Activated T-helper 1 cell treated with anti-CD3 and anti-CD28 coated beads, Interleukin-12 subunit alpha, Interleukin-12 subunit beta, Interleukin-2, Interleukin-4 antibody, amounts not matched to agents 30 ng/mL and 10 ng/mL and 1 ng/mL, durations not matched to agents 14 hours and 24 hours and 36 hours (primary cell): ENCODE data around the gene C16orf96. TPM values are rescaled to one million over a fixed set of nuclear protein-coding genes. Genes with fewer than 3 reads are reported as not detected.

Source experiments
- DNase-seq: peaks from one replicate; pipeline ENCODE4 v3.0.0; 2021; ENCODE audit warnings: low spot score
- H3K27ac Mint-ChIP-seq: one replicate; pipeline ENCODE4 v1.8.0; 2021; ENCODE audit warnings: mild to moderate bottlenecking, mixed read lengths
- H3K27me3 Mint-ChIP-seq: one replicate; pipeline ENCODE4 v1.8.0; 2022; ENCODE audit warnings: mild to moderate bottlenecking, moderate library complexity, mixed read lengths; ENCODE audit not compliant: insufficient read depth
- H3K36me3 Mint-ChIP-seq: one replicate; pipeline ENCODE4 v1.8.0; 2021; ENCODE audit warnings: low read depth, mixed read lengths
- H3K4me1 Mint-ChIP-seq: one replicate; pipeline ENCODE4 v1.8.0; 2021; ENCODE audit warnings: low read depth, mixed read lengths
- H3K4me3 Mint-ChIP-seq: one replicate; pipeline ENCODE4 v1.8.0; 2021; ENCODE audit warnings: mild to moderate bottlenecking, moderate library complexity, mixed read lengths
- H3K9me3 Mint-ChIP-seq: one replicate; pipeline ENCODE4 v1.8.0; 2021; ENCODE audit warnings: mixed read lengths
- intact Hi-C: fragments of 100-400 bp; cut with micrococcal nuclease; formaldehyde crosslinking; loops from one replicate; pipeline ENCODE4 v1.15.1; 2024
- total RNA-seq: library from RNA; stranded (reverse); gene quantifications from 2 replicates; pipeline ENCODE4 v1.2.3, GENCODE V29; 2022

Gene C16orf96
- total RNA-seq, result 0.17 TPM in 1 of 2 replicates, not detected in the other

GRCh38 chr16:4556112-4556511, at the start of gene C16orf96:
C16orf96 (plus strand) TSS chr16:4556340; CDS start chr16:4556490, 150 bp downstream.
- Mint-ChIP-seq H3K9me3 (no peaks in the 10 kb centered on the region), H3K36me3 (no peaks in the 10 kb centered on the region), H3K4me1 (no peaks in the 10 kb centered on the region), H3K27ac (no peak within 1 kb of the TSS), H3K27me3 (peaks cover 13% of the 10 kb centered on the region), H3K4me3 (no peak within 1 kb of the TSS)
- intact Hi-C loops, result no loop called here
- DNase-seq, result no peak

DNA sequence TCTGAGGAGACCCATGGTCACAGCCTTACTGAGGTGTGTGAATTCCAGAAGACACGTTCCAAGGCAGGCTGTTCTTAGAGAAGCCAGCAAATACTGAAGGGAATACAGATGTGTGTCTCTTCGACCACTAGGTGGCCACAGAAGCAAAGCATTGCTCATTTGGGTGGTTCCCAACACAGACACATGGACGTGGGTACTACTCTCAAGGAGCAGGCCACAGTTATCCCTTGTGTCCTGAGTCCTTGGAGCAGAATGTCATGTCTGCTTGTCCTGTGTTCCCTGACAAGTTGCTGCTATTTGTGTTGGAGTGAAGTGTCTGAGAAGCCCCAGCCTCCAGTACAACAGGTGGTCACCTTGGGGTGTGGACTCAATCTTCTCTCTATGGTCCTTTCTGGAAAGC, 49.7 kb upstream of the C16orf96 start:
- H3K27me3 Mint-ChIP-seq, result no peaks in the 10 kb centered on the region
- intact Hi-C loops, result loop anchor here (1.0 to 10.0 kb wide), 8 partner anchors 23 to 448 kb away; partner anchors contain the start of genes HMOX2, MGRN1, SEC14L5 and UBALD1
- H3K27ac Mint-ChIP-seq, result peak overlapping the region; percentile 79
- no peaks in the 10 kb centered on the region for H3K9me3 Mint-ChIP-seq
- peaks cover 30% of the 10 kb centered on the region for H3K36me3 Mint-ChIP-seq
- H3K4me3 Mint-ChIP-seq, result peak overlapping the region; percentile 70
- peaks cover 48% of the 10 kb centered on the region for H3K4me1 Mint-ChIP-seq
- peak; percentile 51 for DNase-seq

DNA sequence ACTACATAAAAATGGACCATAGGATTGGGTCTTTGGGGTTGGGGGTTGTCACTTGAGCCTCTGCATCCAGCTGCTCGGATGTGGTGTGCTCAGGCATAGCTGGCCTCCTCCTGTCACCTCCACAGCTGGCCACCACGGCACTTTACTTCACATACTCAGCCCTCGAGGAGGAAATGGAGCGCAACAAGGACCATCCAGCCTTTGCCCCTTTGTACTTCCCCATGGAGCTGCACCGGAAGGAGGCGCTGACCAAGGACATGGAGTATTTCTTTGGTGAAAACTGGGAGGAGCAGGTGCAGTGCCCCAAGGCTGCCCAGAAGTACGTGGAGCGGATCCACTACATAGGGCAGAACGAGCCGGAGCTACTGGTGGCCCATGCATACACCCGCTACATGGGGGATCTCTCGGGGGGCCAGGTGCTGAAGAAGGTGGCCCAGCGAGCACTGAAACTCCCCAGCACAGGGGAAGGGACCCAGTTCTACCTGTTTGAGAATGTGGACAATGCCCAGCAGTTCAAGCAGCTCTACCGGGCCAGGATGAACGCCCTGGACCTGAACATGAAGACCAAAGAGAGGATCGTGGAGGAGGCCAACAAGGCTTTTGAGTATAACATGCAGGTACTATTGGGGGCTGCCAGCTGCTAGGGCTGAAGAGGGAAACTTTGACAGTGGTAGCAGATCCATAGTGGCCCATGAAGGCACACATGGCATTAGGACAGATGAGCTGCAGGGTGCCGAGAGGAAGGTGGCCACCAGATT, 48.4 kb upstream of the C16orf96 start:
- H3K36me3 Mint-ChIP-seq, result peaks cover 36% of the 10 kb centered on the region
- H3K4me3 Mint-ChIP-seq, result no peak overlapping the region
- H3K27me3 Mint-ChIP-seq, result no peaks in the 10 kb centered on the region
- intact Hi-C loops, result loop anchor here (2.0 to 10.0 kb wide), 2 partner anchors 107 to 447 kb away; partner anchors contain the start of genes SEC14L5 and UBALD1
- H3K4me1 Mint-ChIP-seq, result peaks cover 41% of the 10 kb centered on the region
- DNase-seq, result no peak
- H3K27ac Mint-ChIP-seq, result peak overlapping the region; percentile 3
- no peaks in the 10 kb centered on the region for H3K9me3 Mint-ChIP-seq

- intact Hi-C loops, result loop anchor here (10.0 kb wide), 1 partner anchor 446 kb away; the partner anchor contains the start of gene SEC14L5
- H3K9me3 Mint-ChIP-seq, result no peaks in the 10 kb centered on the region
These were observed 47.3 kb upstream of the C16orf96 start for GRCh38 chr16:4508806-4509205.

DNA sequence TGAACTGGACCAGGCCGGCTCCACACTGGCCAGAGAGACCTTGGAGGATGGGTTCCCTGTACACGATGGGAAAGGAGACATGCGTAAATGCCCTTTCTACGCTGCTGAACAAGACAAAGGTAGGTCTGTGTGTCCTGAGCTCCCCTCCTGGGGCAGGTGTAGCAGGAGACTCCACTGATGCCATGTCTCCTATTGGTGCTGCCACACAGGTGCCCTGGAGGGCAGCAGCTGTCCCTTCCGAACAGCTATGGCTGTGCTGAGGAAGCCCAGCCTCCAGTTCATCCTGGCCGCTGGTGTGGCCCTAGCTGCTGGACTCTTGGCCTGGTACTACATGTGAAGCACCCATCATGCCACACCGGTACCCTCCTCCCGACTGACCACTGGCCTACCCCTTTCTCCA, 46.7 kb upstream of the C16orf96 start:
- Mint-ChIP-seq H3K27ac (no peak overlapping the region), H3K27me3 (no peaks in the 10 kb centered on the region), H3K4me3 (no peak overlapping the region), H3K36me3 (peaks cover 34% of the 10 kb centered on the region), H3K9me3 (no peaks in the 10 kb centered on the region), H3K4me1 (peaks cover 34% of the 10 kb centered on the region)
- DNase-seq, result no peak
- intact Hi-C loops, result loop anchor here (10.0 kb wide), 1 partner anchor 445 kb away; the partner anchor contains the start of gene SEC14L5

More at GRCh38 chr16:4508806-4509205, 47.3 kb upstream of the C16orf96 start:
- Mint-ChIP-seq H3K27ac (no peak overlapping the region), H3K36me3 (peaks cover 35% of the 10 kb centered on the region), H3K27me3 (no peaks in the 10 kb centered on the region), H3K4me3 (no peak overlapping the region), H3K4me1 (peaks cover 32% of the 10 kb centered on the region)
- DNase-seq, result no peak

DNA sequence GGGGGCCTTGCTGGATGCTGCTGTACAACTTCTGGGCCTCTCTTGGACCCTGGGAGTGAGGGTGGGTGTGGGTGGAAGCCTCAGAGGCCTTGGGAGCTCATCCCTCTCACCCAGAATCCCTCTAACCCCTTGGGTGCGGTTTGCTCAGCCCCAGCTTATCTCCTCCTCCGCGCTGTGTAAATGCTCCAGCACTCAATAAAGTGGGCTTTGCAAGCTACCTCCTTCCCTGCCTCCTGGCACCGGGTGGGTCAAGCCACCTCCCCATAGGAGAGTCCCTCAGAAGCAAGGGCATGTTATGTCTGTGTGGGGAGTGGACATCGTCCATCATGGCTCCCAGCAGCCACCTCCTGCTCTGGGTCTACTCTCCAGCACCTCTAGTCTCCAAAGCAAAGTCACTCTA, 46.0 kb upstream of the C16orf96 start:
- Mint-ChIP-seq H3K27ac (no peak overlapping the region), H3K9me3 (no peaks in the 10 kb centered on the region), H3K36me3 (peaks cover 34% of the 10 kb centered on the region), H3K4me1 (peaks cover 34% of the 10 kb centered on the region), H3K27me3 (no peaks in the 10 kb centered on the region), H3K4me3 (no peak overlapping the region)
- DNase-seq, result no peak
- intact Hi-C loops, result no loop called here

DNA sequence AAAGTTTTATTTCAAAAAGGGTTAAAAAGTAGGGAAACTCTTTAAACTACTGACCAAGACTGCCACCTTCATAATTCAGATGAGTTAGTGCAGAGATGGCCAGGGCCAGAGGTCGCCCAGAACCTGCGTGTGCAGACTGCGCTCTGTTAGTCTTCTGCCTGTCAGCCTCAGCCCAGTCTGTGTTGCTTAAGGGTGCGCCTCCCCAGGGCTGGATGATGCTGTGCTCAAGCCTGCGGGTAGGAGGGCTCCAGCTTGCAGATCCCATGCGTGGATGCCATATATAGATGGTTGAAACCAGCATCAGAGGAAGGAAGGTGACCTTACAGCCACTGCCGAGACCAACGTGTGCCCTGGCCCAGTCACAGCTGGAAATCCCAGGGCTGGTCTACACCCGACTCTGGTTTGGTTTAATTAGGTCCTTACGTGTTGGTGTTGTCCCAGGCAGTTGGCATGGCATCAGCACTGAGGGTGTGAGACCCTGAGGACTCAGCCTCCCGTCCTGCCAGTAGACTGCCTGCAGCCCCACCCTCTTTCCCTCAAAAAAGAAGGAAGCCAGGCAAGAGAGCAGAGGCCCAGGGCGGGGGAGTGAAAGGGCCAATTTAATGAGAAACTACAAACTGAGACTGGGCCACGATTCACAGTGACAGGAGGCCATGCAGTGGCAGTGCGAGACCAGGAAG, 45.3 kb upstream of the C16orf96 start:
- Mint-ChIP-seq H3K4me3 (no peak overlapping the region), H3K36me3 (peaks cover 36% of the 10 kb centered on the region), H3K27ac (peak overlapping the region; percentile 27), H3K4me1 (peaks cover 34% of the 10 kb centered on the region), H3K27me3 (no peaks in the 10 kb centered on the region), H3K9me3 (no peaks in the 10 kb centered on the region)
- intact Hi-C loops, result no loop called here
- no peak for DNase-seq

DNA sequence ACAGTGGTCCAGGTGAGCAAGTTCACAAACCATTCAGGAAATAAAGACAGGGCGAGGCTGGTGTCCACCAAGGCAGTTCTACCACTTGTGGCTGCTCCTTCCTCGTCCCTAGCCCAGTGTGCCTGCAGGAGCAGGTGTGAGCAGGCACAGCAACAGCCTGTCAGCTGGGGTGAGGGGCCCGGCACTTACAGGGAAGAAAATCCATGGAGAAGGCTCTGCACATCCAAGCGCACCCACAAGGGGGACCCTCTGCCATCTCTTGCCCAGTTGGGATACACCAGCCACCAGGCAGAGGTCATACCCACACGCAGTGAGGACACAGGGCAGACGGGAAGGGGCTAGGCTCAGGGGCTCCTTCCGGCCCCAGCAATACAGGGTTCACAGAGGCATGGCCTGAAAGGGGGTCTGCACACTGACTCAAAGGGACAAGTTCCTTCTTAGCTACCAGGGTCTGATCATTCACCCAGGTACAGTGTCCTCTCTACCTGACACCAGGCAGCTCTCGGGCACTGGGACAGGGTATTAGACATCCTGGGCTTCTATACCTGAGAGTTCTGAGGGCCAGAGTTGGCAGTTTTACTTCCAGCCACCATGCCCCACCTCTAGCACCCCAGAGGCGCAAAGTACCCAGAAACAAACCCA, 44.6 kb upstream of the C16orf96 start:
- no peak overlapping the region for H3K4me3 Mint-ChIP-seq
- H3K9me3 Mint-ChIP-seq, result no peaks in the 10 kb centered on the region
- H3K36me3 Mint-ChIP-seq, result peaks cover 32% of the 10 kb centered on the region
- no peak overlapping the region for H3K27ac Mint-ChIP-seq
- H3K4me1 Mint-ChIP-seq, result peaks cover 31% of the 10 kb centered on the region
- intact Hi-C loops, result no loop called here
- DNase-seq, result no peak
- H3K27me3 Mint-ChIP-seq, result no peaks in the 10 kb centered on the region

- no peak overlapping the region for H3K27ac Mint-ChIP-seq
- peaks cover 27% of the 10 kb centered on the region for H3K4me1 Mint-ChIP-seq
- intact Hi-C loops, result no loop called here
- H3K9me3 Mint-ChIP-seq, result no peaks in the 10 kb centered on the region
- H3K27me3 Mint-ChIP-seq, result no peaks in the 10 kb centered on the region
- no peak overlapping the region for H3K4me3 Mint-ChIP-seq
- DNase-seq, result no peak
- H3K36me3 Mint-ChIP-seq, result peaks cover 32% of the 10 kb centered on the region
These were observed 43.7 kb upstream of the C16orf96 start for GRCh38 chr16:4512473-4512872.

- Mint-ChIP-seq H3K9me3 (no peaks in the 10 kb centered on the region), H3K27me3 (no peaks in the 10 kb centered on the region), H3K4me1 (peaks cover 22% of the 10 kb centered on the region), H3K27ac (no peak overlapping the region), H3K36me3 (peaks cover 27% of the 10 kb centered on the region), H3K4me3 (no peak overlapping the region)
- DNase-seq, result no peak
- intact Hi-C loops, result no loop called here
These were observed 42.9 kb upstream of the C16orf96 start for GRCh38 chr16:4513086-4513860.

DNA sequence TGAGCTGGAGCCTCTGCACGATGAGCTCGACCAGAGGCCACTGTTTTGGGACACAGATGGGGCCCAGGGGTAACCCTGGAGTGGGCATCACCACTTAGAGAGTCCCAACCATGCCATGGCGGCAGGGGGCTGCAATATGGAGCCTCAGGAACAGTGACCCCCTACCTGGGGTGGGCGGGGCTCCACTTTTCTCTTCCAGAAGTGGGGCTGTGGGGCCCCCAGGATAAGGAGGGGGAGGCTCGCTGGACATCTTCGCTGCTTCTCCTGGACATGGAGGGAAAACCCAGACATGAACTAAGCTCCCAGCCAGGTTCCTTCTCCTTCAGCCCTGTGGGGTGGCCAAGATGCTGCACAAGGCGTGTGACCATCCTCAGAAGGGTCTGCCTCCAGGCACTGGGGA, 42.3 kb upstream of the C16orf96 start:
- H3K27ac Mint-ChIP-seq, result peak overlapping the region; percentile 34
- H3K9me3 Mint-ChIP-seq, result no peaks in the 10 kb centered on the region
- no peak for DNase-seq
- no peaks in the 10 kb centered on the region for H3K27me3 Mint-ChIP-seq
- no peak overlapping the region for H3K4me3 Mint-ChIP-seq
- intact Hi-C loops, result loop anchor here (2.0 kb wide), 1 partner anchor 35 kb away; no protein-coding TSS in a partner anchor
- peaks cover 22% of the 10 kb centered on the region for H3K4me1 Mint-ChIP-seq
- H3K36me3 Mint-ChIP-seq, result peaks cover 28% of the 10 kb centered on the region

GRCh38 chr16:4514606-4515005, 41.5 kb upstream of the C16orf96 start:
- Mint-ChIP-seq H3K27me3 (no peaks in the 10 kb centered on the region), H3K4me3 (peak overlapping the region; percentile 69), H3K27ac (peak overlapping the region; percentile 82), H3K36me3 (peaks cover 26% of the 10 kb centered on the region), H3K9me3 (no peaks in the 10 kb centered on the region), H3K4me1 (peaks cover 22% of the 10 kb centered on the region)
- intact Hi-C loops, result loop anchor here (1.0 to 2.0 kb wide), 2 partner anchors 21 to 34 kb away; no protein-coding TSS in a partner anchor
- no peak for DNase-seq
